HepG2 (cell line): Measurements from ENCODE around the gene COPS9. TPM values are rescaled to one million over a fixed set of nuclear protein-coding genes. Genes with fewer than 3 reads are reported as not detected.

Source experiments
- ATAC-seq: fragments of 200-7000 bp; cut with Tn5 transposase; 3 replicates; pipeline ENCODE4 v1.9.1; 2020; ENCODE audit warnings: mild to moderate bottlenecking, moderate library complexity
- BruUV-seq: library from RNA; stranded (reverse); fragments of 400-500 nt; replicated peaks from 2 replicates; lab custom pipeline; 2021; lab: Mats Ljungman, UMichigan
- CTCF ChIA-PET: fragments of 300-600 bp; formaldehyde crosslinking; extraction: SDS; loops from one replicate; lab custom pipeline; 2021; ENCODE audit warnings: low total read pairs, inconsistent platforms, low intra/inter-chr PET ratio; lab: Yijun Ruan, JAX
- POLR2A ChIA-PET: fragments of 350-600 bp; sonication (Branson Sonifier 250); formaldehyde crosslinking; loops from one replicate; lab custom pipeline; 2020; ENCODE audit warnings: antibody characterized with exemption, inconsistent platforms; lab: Yijun Ruan, JAX
- DNase-seq: peaks from one replicate; pipeline ENCODE4 v3.0.0-alpha.2; 2015; ENCODE audit warnings: low spot score
- FAIRE-seq: peaks from 3 replicates; lab custom pipeline; 2011; peaks lifted over from hg19 to GRCh38; lab: Jason Lieb, UNC
- H2AFZ ChIP-seq: one replicate; pipeline ENCODE4 v1.6.1; 2011; ENCODE audit warnings: low read length, inconsistent platforms
- H3K27ac ChIP-seq: fragments of 300-600 bp; 3 replicates; pipeline ENCODE4 v1.8.0; 2011; ENCODE audit warnings: mixed run types, mild to moderate bottlenecking, mixed read lengths, low read length, inconsistent platforms; ENCODE audit not compliant: insufficient read depth; ENCODE audit errors: extremely low read length
- H3K27me3 ChIP-seq, 2 experiments: fragments of 200-600 bp in 1 of 2; 2 replicates in 1 of 2; 3 replicates in 1 of 2; pipeline versions ENCODE4 v1.6.0 to v1.8.0; 2011; ENCODE audit warnings: low read length in 2 of 2, mild to moderate bottlenecking in 2 of 2, moderate library complexity in 2 of 2, inconsistent platforms in 1 of 2; ENCODE audit not compliant: insufficient read depth in 2 of 2, control insufficient read depth in 1 of 2
- H3K36me3 ChIP-seq, 2 experiments: fragments of 200-600 bp in 1 of 2; replicated peaks in 1 of 2; 2 replicates in 1 of 2; 3 replicates in 1 of 2; pipeline versions ENCODE4 v1.5.1 to v1.8.0; 2011; ENCODE audit warnings: low read length in 2 of 2, inconsistent platforms in 1 of 2; ENCODE audit not compliant: insufficient read depth in 2 of 2, control insufficient read depth in 1 of 2
- H3K4me1 ChIP-seq: 2 replicates; pipeline ENCODE4 v1.5.1; 2012; ENCODE audit warnings: low read length, inconsistent platforms; ENCODE audit not compliant: insufficient read depth
- H3K4me2 ChIP-seq: 2 replicates; pipeline ENCODE4 v1.6.0; 2011; ENCODE audit warnings: low read depth, low read length, inconsistent platforms
- H3K4me3 ChIP-seq, 3 experiments: fragments of 200-600 bp in 1 of 3; sonication (generic), shearing (Covaris generic) in 1 of 3; replicated peaks in 1 of 3; 2 replicates each; pipeline ENCODE4 v1.5.1; 2011 to 2016; ENCODE audit warnings: low read length in 3 of 3, inconsistent platforms in 2 of 3, low read depth in 2 of 3, mild to moderate bottlenecking in 2 of 3, control low read depth in 1 of 3, mixed read lengths in 1 of 3; ENCODE audit not compliant: insufficient read depth in 1 of 3
- H3K79me2 ChIP-seq: one replicate; pipeline ENCODE4 v1.6.1; 2011; ENCODE audit warnings: low read length, inconsistent platforms; ENCODE audit not compliant: insufficient read depth
- H3K9ac ChIP-seq: 2 replicates; pipeline ENCODE4 v1.6.0; 2011; ENCODE audit warnings: mild to moderate bottlenecking, low read depth, low read length, inconsistent platforms; ENCODE audit not compliant: insufficient read depth
- H3K9me3 ChIP-seq: 2 replicates; pipeline ENCODE4 v1.5.1; 2012; ENCODE audit warnings: mild to moderate bottlenecking, low read length
- H4K20me1 ChIP-seq: 2 replicates; pipeline ENCODE4 v1.6.0; 2011; ENCODE audit warnings: inconsistent platforms, mild to moderate bottlenecking, low read length, moderate library complexity; ENCODE audit not compliant: insufficient read depth
- CAMTA2 ChIP-seq: sonication (generic); formaldehyde crosslinking; IDR thresholded peaks from 2 replicates; pipeline ENCODE4 v1.4.0; 2020; ENCODE audit warnings: mild to moderate bottlenecking, missing genetic modification reagents, borderline replicate concordance
- IKZF4 ChIP-seq: sonication (generic); formaldehyde crosslinking; IDR thresholded peaks from 2 replicates; pipeline ENCODE4 v1.5.1; 2020; ENCODE audit warnings: borderline replicate concordance, mild to moderate bottlenecking, low read depth, missing genetic modification reagents; ENCODE audit errors: not compliant biosample characterization
- RBFOX2 ChIP-seq: fragments of 200-400 bp; formaldehyde crosslinking; IDR thresholded peaks from 2 replicates; pipeline ENCODE4 v1.6.1; 2017; ENCODE audit warnings: low read depth, mild to moderate bottlenecking, low read length
- TSC22D2 ChIP-seq: sonication (generic); formaldehyde crosslinking; IDR thresholded peaks from 2 replicates; pipeline ENCODE4 v1.5.1; 2020; ENCODE audit warnings: missing genetic modification reagents, mild to moderate bottlenecking, borderline replicate concordance
- WIZ ChIP-seq: sonication (generic); formaldehyde crosslinking; IDR thresholded peaks from 2 replicates; pipeline ENCODE4 v1.5.1; 2020; ENCODE audit warnings: mild to moderate bottlenecking, missing genetic modification reagents
- ZNF333 ChIP-seq: sonication (generic); formaldehyde crosslinking; IDR thresholded peaks from 2 replicates; pipeline ENCODE4 v1.4.0; 2020; ENCODE audit warnings: mild to moderate bottlenecking, missing genetic modification reagents, borderline replicate concordance
- ZNF431 ChIP-seq: sonication (generic); formaldehyde crosslinking; IDR thresholded peaks from 2 replicates; pipeline ENCODE4 v1.9.0; 2022; ENCODE audit warnings: missing genetic modification reagents, low read depth, mild to moderate bottlenecking, borderline replicate concordance
- ZNF609 ChIP-seq: sonication (generic); formaldehyde crosslinking; IDR thresholded peaks from 2 replicates; pipeline ENCODE4 v1.4.0; 2020; ENCODE audit warnings: mild to moderate bottlenecking, missing genetic modification reagents, borderline replicate concordance
- WGBS: methylation state at CpG from one replicate; pipeline ENCODE4 v1.1.6; 2017; ENCODE audit warnings: low lambda C conversion rate; 5-methylcytosine and 5-hydroxymethylcytosine counted together
- in situ Hi-C: cut with HindIII; loops from 2 replicates; pipeline ENCODE4 v1.10.0; 2017; ENCODE audit warnings: low pct_unique_long_range_greater_than_20kb; ENCODE audit not compliant: extremely low pct_ligation_motif_present
- intact Hi-C: fragments of 100-400 bp; cut with micrococcal nuclease; formaldehyde crosslinking; loops from one replicate; pipeline ENCODE4 v1.10.0; 2022; ENCODE audit not compliant: unreplicated experiment
- polyA plus RNA-seq, 8 experiments: library from polyadenylated mRNA; depleted of rRNA in 3 of 8; stranded (reverse) in 7 of 8; unstranded in 1 of 8; fragments of >200 nt; fragmentation: Illumina TruSeq in 4 of 8; extraction: Trizol in 4 of 8; gene quantifications; 2 replicates each; pipeline versions ENCODE4 v1.2.1 to v1.2.3, GENCODE V29; 2011 to 2016; ENCODE audit warnings: low read depth in 4 of 8, missing spikeins in 1 of 8, mixed read lengths in 1 of 8; ENCODE audit not compliant: insufficient read depth in 1 of 8
- total RNA-seq, 5 experiments: library from RNA; depleted of rRNA; stranded (reverse); fragments of >200 nt; fragmentation: Illumina TruSeq; extraction: Trizol; gene quantifications; 2 replicates each; pipeline ENCODE4 v1.2.3, GENCODE V29; 2016; ENCODE audit warnings: low read depth in 1 of 5
- TF ChIP-seq, protein P1 (sequence below): IDR thresholded peaks from 2 replicates; pipeline ENCODE4 v1.6.1; 2016; ENCODE audit warnings: low read depth, borderline replicate concordance

COPS9 gene
- total and polyA plus RNA-seq, 2 of the 13 experiments (the other 11 are each of a cell fraction or from before 2014, with no cell fraction given) = 180 to 247 TPM

DNA sequence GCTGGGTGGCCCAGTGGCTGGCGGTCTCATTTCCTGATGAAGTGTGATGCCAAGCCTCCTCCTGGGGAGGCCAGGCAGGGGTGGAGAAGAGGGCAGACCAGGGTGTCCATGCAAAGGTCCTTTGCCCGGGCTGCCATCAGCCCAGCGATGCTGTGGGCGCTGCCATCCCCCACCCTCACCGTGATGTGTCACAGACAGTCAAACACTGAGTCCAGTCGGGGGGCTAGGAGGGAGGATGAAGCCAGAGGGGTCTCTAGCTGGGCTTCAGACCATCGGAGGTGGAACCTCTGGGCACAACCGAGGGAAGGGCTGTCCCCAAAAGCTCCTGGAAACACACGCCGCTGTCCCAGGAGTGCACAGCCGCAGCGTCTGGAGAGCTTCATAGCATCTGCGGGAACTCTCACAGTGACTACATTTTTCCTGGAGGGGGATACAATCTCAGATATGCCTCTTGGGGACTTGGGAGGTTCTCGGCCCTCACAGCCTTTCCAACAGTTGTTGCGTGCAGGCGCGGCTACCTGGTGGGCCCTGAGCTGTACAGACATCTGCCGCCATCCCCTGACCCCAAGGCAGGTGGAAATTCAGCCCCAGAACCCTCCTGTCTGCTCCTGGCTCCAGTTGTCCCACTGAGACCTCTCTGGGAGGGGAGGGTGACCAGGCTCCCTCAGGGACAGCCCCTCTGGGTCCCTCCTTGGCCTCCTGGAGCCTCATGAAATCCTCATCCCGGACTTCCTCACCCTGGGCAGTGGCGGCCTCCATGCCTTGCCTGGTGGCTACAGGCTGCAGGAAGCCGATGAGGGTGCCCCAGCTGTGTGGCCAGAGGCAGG, 30.9 kb upstream of the COPS9 start:
- CTCF ChIA-PET = no interaction called here
- no peak overlapping the region for H3K27ac ChIP-seq
- H3K9me3 ChIP-seq = no peaks in the 10 kb centered on the region
- no peak for DNase-seq
- intact Hi-C loops = no loop called here
- H4K20me1 ChIP-seq = no peaks in the 10 kb centered on the region
- no peaks in the 10 kb centered on the region for H3K4me1 ChIP-seq
- POLR2A ChIA-PET = no interaction called here
- H2AFZ ChIP-seq = no peak overlapping the region
- TF ChIP-seq ZNF609 (CRISPR knock-in tag) (no peak), CAMTA2 (CRISPR knock-in tag) (no peak), WIZ (no peak), RBFOX2 (no peak), IKZF4 (no peak), ZNF431 (CRISPR knock-in tag) (no peak), ZNF333 (CRISPR knock-in tag) (no peak), TSC22D2 (CRISPR knock-in tag) (no peak)
- TF ChIP-seq, protein P1, sequence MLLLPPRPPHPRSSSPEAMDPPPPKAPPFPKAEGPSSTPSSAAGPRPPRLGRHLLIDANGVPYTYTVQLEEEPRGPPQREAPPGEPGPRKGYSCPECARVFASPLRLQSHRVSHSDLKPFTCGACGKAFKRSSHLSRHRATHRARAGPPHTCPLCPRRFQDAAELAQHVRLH (CRISPR knock-in tag) = no peak
- TF ChIP-seq, all 625 proteins: peak for 0
- in situ Hi-C loops = no loop called here
- WGBS = 41% methylated on average over 17 of the region's 21 CpGs
- Histone ChIP-seq H3K4me2 (no peak overlapping the region), H3K27me3 (peaks cover 3 to 67% of the 10 kb centered on the region in 2 experiments; a peak in 4 of 5 replicates), H3K36me3 (no peaks in the 10 kb centered on the region), H3K79me2 (no peaks in the 10 kb centered on the region), H3K9ac (no peak overlapping the region), H3K4me3 (no peak overlapping the region)
- no peak for ATAC-seq
- no peak for FAIRE-seq
- no TSS peak for BruUV-seq
